HG03280 (cell line): ENCODE measurements around the gene ZC3H12C.
"Not testable (repeated sequence)": the region's sequence is repeated elsewhere in the genome, so short reads cannot be mapped to it uniquely, and the experiment has no call there.

Experiments used
- ATAC-seq: cut with Tn5 transposase; IDR thresholded peaks from one replicate; pipeline ENCODE4 v1.9.1; 2021; ENCODE audit warnings: mild to moderate bottlenecking, moderate library complexity; ENCODE audit not compliant: unreplicated experiment

Gene ZC3H12C

GRCh38 chr11:110176366-110177085, 83.3 kb downstream of the ZC3H12C start:
- ATAC-seq, result no peak

- no peak for ATAC-seq
These were observed 83.9 kb downstream of the ZC3H12C start for GRCh38 chr11:110177086-110177456.

GRCh38 chr11:110179064-110179463, 85.9 kb downstream of the ZC3H12C start:
- no peak for ATAC-seq

- ATAC-seq, result no peak
These were observed 89.7 kb downstream of the ZC3H12C start for GRCh38 chr11:110182886-110183285.

GRCh38 chr11:110184456-110184855, 91.3 kb downstream of the ZC3H12C start:
- ATAC-seq, result no peak

GRCh38 chr11:110185121-110185591, 92.0 kb downstream of the ZC3H12C start:
- ATAC-seq, result no peak

- ATAC-seq, result no peak
These were observed 92.4 kb downstream of the ZC3H12C start for GRCh38 chr11:110185599-110185998.

- no peak for ATAC-seq
These were observed 93.3 kb downstream of the ZC3H12C start for GRCh38 chr11:110186456-110186855.

GRCh38 chr11:110186867-110187266, 93.7 kb downstream of the ZC3H12C start:
- ATAC-seq, result no peak

- no peak for ATAC-seq
These were observed 94.5 kb downstream of the ZC3H12C start for GRCh38 chr11:110187731-110188130.

GRCh38 chr11:110190885-110191284, 97.7 kb downstream of the ZC3H12C start:
- no peak for ATAC-seq

GRCh38 chr11:110192604-110193282, 99.6 kb downstream of the ZC3H12C start:
- peak; percentile 73 for ATAC-seq

- ATAC-seq, result not testable (repeated sequence)
These were observed 101.1 kb downstream of the ZC3H12C start for GRCh38 chr11:110194211-110194766.

- ATAC-seq, result no peak
These were observed 103.1 kb downstream of the ZC3H12C start for GRCh38 chr11:110196241-110196754.

- ATAC-seq, result no peak
These were observed 103.8 kb downstream of the ZC3H12C start for GRCh38 chr11:110196884-110197420.

GRCh38 chr11:110198031-110198729, 105.0 kb downstream of the ZC3H12C start:
- no peak for ATAC-seq

GRCh38 chr11:110199184-110199981, 106.2 kb downstream of the ZC3H12C start:
- no peak for ATAC-seq

GRCh38 chr11:110200241-110200640, 107.0 kb downstream of the ZC3H12C start:
- ATAC-seq, result no peak

GRCh38 chr11:110200836-110201235, 107.6 kb downstream of the ZC3H12C start:
- ATAC-seq, result no peak

GRCh38 chr11:110207123-110207522, 113.9 kb downstream of the ZC3H12C start:
- ATAC-seq, result no peak
